ENCODE measurements around the gene NPEPL1.

The NPEPL1 gene

DNA sequence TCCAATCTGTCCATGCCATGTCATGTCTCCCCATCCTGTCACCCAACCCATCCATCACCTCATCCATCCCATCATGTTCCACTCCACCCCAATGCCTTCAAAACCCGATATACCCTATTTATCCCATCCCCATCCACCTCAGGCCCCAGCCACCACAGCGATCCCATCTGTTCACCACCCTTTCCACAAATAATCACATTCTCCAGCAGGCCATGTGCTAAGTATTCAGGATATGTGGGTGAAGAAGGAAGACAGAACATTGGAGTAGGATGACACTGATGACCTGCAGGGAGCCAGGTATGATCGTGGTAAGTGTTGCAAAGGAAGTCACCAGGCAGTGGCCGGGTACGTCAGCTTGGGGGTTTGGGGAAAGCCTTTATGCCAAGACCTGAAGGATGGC is 48.8 kb downstream of the NPEPL1 start:
- TF ChIP-seq TAF1 (IDR thresholded peaks at IDR 0.05; ENCODE audit: low read depth, low read length) (no peak), PAX5 (IDR thresholded peaks at IDR 0.05; ENCODE audit: insufficient read depth, low read length, severe bottlenecking) (no peak), POLR2AphosphoS5 (IDR thresholded peaks at IDR 0.05; ENCODE audit: low read depth, low read length) (no peak), POLR2A (IDR thresholded peaks at IDR 0.05; ENCODE audit: low read depth, low read length) (no peak), SPI1 (IDR thresholded peaks at IDR 0.05; ENCODE audit: low read depth, low read length) (no peak), POU2F2 (IDR thresholded peaks at IDR 0.05; ENCODE audit: low read depth, low read length) (no peak)
- no peak for DNase-seq (ENCODE audit: insufficient read length, low spot score)
- FAIRE-seq: no peak

DNA sequence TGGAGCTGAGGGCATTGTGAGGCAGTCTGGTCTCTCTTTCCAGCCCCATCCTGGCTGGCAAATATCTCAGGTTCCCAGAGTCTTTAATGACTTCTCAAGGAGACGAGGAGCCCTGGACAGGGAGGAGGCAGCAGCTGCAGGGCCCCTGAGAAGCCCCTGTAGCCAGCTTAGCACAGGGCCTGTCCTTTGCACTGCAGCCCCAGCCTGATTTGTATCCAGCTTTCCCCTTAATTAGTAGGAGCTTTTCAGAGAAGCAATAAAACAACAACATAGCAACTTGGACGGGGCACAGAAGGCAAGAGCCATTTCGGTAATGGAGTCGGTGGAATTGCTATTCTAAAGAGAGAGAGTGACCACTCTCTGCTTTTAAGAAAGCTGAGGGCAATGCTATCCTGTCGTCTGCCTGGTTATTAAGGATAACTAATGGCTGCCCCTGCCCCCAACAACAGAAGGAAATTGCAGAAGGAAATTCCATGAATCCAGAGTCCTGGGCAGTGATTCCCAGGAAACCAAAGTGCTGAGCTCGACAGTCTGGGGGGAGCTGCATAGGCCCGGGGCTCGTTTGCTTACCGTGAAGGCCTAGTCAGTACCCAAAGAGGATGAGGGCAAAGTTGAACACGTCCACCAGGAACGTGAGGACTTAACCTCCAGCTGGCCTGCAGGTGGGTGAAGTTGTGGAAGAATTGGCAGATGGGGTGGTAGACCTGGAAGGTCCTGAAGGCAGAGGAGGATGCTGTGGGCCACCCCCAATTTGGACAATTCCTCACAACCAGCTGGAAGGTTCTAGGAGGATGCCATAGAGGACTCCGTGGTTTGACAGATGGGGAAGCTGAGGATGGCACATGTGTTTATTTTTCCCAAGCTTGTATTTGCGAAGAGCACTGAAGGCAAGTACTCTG is 50.3 kb downstream of the NPEPL1 start:
- FAIRE-seq (no peak), DNase-seq (ENCODE audit: insufficient read length, low spot score) (no peak)
- no peak for TF ChIP-seq PAX5 (IDR thresholded peaks at IDR 0.05; ENCODE audit: insufficient read depth, low read length, severe bottlenecking)
- TF ChIP-seq POLR2AphosphoS5 (IDR thresholded peaks at IDR 0.05; ENCODE audit: low read depth, low read length): no peak
- no peak for TF ChIP-seq POU2F2 (IDR thresholded peaks at IDR 0.05; ENCODE audit: low read depth, low read length)
- TF ChIP-seq SPI1 (IDR thresholded peaks at IDR 0.05; ENCODE audit: low read depth, low read length): no peak
- no peak for TF ChIP-seq POLR2A (IDR thresholded peaks at IDR 0.05; ENCODE audit: low read depth, low read length)
- TF ChIP-seq TAF1 (IDR thresholded peaks at IDR 0.05; ENCODE audit: low read depth, low read length): no peak

DNA sequence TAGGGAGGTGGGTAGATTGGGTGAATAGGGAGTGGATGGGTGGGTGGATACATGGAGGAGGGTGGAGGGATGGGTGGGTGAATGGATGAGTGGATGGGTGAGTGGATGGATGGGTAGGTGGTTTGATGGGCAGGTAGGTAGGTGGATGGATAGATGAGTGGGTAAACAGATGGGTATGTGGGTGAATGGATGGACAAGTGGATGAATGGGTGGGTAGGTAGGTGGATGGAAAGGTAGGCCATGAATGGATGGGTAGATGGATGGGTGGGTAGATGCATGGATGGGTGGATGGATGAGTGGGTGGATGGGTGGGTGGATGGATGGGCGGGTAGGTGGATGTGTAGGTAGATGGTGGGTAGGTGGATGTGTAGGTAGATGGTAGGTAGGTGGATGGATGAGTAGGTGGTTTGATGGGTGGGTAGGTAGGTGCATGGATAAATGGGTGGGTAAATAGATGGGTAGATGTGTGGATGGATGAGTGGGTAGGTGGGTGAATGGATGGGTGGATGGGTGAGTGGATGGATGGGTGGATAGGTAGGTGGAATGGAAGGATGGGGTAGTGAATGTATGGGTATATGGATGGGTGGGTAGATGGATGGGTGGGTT is 51.4 kb downstream of the NPEPL1 start:
- TF ChIP-seq TAF1 (IDR thresholded peaks at IDR 0.05; ENCODE audit: low read depth, low read length) (no peak), SPI1 (IDR thresholded peaks at IDR 0.05; ENCODE audit: low read depth, low read length) (no peak), POLR2A (IDR thresholded peaks at IDR 0.05; ENCODE audit: low read depth, low read length) (no peak), PAX5 (IDR thresholded peaks at IDR 0.05; ENCODE audit: insufficient read depth, low read length, severe bottlenecking) (no peak), POLR2AphosphoS5 (IDR thresholded peaks at IDR 0.05; ENCODE audit: low read depth, low read length) (no peak), POU2F2 (IDR thresholded peaks at IDR 0.05; ENCODE audit: low read depth, low read length) (no peak)
- DNase-seq (ENCODE audit: insufficient read length, low spot score) (no peak), FAIRE-seq (no peak)

DNA sequence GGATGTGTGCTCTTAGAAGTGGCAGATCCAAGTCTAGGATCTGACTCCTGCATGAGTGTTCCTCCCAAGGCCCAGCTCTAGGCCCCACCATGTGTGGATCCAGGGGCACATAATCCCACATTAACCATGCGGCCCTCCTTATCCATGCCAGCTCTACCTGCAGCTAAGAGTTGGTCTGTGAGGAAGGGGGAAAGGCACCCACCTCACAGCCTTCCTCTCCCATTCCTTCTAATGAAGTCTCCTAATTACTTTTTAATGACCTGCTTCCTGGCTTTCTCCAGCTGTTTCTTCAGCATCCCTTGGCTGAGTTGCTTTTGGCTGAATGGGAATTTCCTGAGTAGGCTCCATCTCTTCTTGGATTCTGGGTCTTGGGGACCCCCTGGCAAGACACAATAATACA is 52.2 kb downstream of the NPEPL1 start:
- FAIRE-seq: no peak
- DNase-seq (ENCODE audit: insufficient read length, low spot score): no peak

DNA sequence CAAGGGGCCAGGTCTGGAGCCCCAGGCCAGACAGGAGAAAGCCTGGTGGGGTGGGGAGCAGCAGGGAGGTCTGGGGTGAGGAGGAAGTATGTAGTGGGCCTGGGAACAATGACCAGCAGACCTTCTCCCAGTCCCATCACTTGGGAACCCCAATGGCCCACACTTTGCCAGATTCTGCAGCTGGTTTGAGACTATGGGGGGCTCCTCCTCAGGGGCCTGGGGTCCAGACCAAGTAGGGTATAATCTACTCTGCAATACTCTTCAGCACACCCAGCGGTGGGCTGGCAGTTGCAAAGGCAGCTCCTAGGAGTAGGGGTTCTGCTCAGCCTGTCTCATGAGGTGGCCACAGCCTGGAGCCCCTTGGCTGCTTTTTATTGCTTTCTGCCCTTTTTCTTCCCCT is 52.8 kb downstream of the NPEPL1 start:
- DNase-seq (ENCODE audit: insufficient read length, low spot score): no peak
- TF ChIP-seq POLR2AphosphoS5 (IDR thresholded peaks at IDR 0.05; ENCODE audit: low read depth, low read length): no peak
- TF ChIP-seq POU2F2 (IDR thresholded peaks at IDR 0.05; ENCODE audit: low read depth, low read length): no peak
- TF ChIP-seq POLR2A (IDR thresholded peaks at IDR 0.05; ENCODE audit: low read depth, low read length): no peak
- TF ChIP-seq TAF1 (IDR thresholded peaks at IDR 0.05; ENCODE audit: low read depth, low read length): no peak
- no peak for TF ChIP-seq PAX5 (IDR thresholded peaks at IDR 0.05; ENCODE audit: insufficient read depth, low read length, severe bottlenecking)
- TF ChIP-seq SPI1 (IDR thresholded peaks at IDR 0.05; ENCODE audit: low read depth, low read length): no peak
- FAIRE-seq: no peak

More for the DNA sequence above, 52.2 kb downstream of the NPEPL1 start:
- TF ChIP-seq TAF1 (IDR thresholded peaks at IDR 0.05; ENCODE audit: low read depth, low read length) (no peak), PAX5 (IDR thresholded peaks at IDR 0.05; ENCODE audit: insufficient read depth, low read length, severe bottlenecking) (no peak), POLR2AphosphoS5 (IDR thresholded peaks at IDR 0.05; ENCODE audit: low read depth, low read length) (no peak), SPI1 (IDR thresholded peaks at IDR 0.05; ENCODE audit: low read depth, low read length) (no peak)

DNA sequence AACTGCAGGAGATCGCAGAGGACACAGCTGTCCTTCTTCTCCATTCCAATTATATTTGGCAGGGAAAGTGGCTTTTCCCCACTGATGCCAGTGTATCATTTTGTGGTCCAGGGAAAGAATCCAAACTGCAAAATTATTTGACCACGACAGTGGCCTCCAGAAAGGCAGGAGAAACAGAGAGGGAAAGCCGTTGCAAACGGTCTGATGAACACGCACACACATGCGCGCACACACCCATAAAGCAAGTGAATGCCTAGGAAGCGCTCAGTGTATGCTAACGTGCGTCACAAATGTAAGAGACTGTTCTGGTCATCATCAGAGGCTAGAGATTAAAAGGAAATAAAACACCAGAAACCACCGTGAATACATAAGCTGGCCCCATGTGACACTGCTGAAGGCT is 54.0 kb downstream of the NPEPL1 start:
- no peak for TF ChIP-seq POU2F2 (IDR thresholded peaks at IDR 0.05; ENCODE audit: low read depth, low read length)
- no peak for TF ChIP-seq POLR2A (IDR thresholded peaks at IDR 0.05; ENCODE audit: low read depth, low read length)
- no peak for TF ChIP-seq SPI1 (IDR thresholded peaks at IDR 0.05; ENCODE audit: low read depth, low read length)
- no peak for TF ChIP-seq PAX5 (IDR thresholded peaks at IDR 0.05; ENCODE audit: insufficient read depth, low read length, severe bottlenecking)
- TF ChIP-seq POLR2AphosphoS5 (IDR thresholded peaks at IDR 0.05; ENCODE audit: low read depth, low read length): no peak
- TF ChIP-seq TAF1 (IDR thresholded peaks at IDR 0.05; ENCODE audit: low read depth, low read length): no peak
- FAIRE-seq (no peak), DNase-seq (ENCODE audit: insufficient read length, low spot score) (no peak)

DNA sequence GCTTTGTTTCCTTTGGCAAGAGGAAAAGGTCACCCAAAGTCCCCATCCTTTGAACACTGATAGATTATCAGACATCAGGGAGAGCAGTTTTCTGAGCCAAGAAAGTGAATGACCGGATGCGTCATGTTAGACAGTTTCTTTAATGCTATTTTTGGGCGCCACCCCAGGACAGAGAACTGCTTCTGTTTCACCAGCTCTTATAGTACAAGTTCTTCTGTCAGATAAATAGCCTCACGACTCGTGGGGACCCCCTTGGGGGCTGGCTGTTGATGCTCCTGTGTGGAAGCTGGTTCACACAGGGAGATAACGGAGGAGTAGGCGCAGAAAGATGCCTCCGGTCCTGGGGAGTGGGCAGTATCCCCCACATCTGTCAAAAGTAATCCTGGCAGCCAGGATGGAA is 54.6 kb downstream of the NPEPL1 start:
- TF ChIP-seq TAF1 (IDR thresholded peaks at IDR 0.05; ENCODE audit: low read depth, low read length) (no peak), POLR2AphosphoS5 (IDR thresholded peaks at IDR 0.05; ENCODE audit: low read depth, low read length) (no peak), POU2F2 (IDR thresholded peaks at IDR 0.05; ENCODE audit: low read depth, low read length) (no peak), SPI1 (IDR thresholded peaks at IDR 0.05; ENCODE audit: low read depth, low read length) (no peak), PAX5 (IDR thresholded peaks at IDR 0.05; ENCODE audit: insufficient read depth, low read length, severe bottlenecking) (no peak), POLR2A (IDR thresholded peaks at IDR 0.05; ENCODE audit: low read depth, low read length) (no peak)
- FAIRE-seq (no peak), DNase-seq (ENCODE audit: insufficient read length, low spot score) (no peak)

DNA sequence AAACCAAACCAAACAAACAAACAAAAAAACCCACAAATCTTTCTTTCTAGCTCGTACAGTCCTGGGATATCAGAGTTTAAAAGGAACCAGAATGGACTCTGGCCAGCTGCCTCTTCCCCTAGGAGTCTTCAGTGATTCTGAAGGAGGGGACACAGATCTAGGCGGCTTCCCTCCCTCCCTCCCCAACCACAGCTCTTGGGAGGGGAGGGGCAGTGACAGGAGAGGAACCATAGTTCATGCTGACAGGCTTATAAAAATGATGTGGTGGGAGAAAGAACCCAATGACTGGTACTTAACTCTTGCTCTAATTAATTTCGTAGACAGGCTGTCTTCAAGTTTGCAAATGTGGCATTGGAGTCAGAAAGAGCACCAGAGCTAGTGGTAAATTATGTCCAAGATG is 56.0 kb downstream of the NPEPL1 start:
- FAIRE-seq: no peak
- TF ChIP-seq POLR2A (IDR thresholded peaks at IDR 0.05; ENCODE audit: low read depth, low read length) (no peak), SPI1 (IDR thresholded peaks at IDR 0.05; ENCODE audit: low read depth, low read length) (no peak), POLR2AphosphoS5 (IDR thresholded peaks at IDR 0.05; ENCODE audit: low read depth, low read length) (no peak), PAX5 (IDR thresholded peaks at IDR 0.05; ENCODE audit: insufficient read depth, low read length, severe bottlenecking) (no peak), POU2F2 (IDR thresholded peaks at IDR 0.05; ENCODE audit: low read depth, low read length) (no peak), TAF1 (IDR thresholded peaks at IDR 0.05; ENCODE audit: low read depth, low read length) (no peak)
- DNase-seq (ENCODE audit: insufficient read length, low spot score): no peak

DNA sequence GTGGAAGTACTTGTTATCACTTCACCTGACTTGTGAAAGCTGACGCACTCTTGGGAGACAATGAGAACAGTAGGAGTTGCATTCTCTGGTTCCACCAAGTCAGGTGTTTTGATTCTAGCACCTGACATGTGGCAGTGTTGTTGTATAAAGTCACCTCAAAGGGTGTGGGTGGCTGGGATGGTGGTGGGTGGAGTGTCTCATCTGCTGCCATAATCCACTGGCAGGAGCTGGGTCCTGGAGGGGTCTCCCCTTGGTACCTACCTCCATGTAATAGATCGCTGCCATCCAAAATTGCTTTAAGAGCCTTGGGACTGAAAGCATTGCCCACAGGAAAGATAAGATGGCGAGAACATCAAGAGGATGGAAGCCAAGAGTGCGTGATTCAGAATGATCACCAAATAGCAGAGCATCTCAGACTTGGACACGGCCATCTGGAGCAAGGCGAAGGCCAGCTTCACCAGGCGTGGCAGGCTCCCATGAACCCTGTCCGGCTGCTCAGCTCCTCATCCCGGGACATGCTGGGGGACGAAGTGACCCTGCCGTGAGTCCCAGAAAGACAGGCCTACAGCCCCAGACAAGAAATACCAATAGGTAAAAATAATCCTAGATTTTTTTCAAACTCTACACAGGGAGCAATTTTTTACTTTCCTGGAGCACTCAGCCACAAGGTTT is 56.6 kb downstream of the NPEPL1 start:
- no peak for FAIRE-seq
- no peak for DNase-seq (ENCODE audit: insufficient read length, low spot score)
- TF ChIP-seq SPI1 (IDR thresholded peaks at IDR 0.05; ENCODE audit: low read depth, low read length) (no peak), POLR2A (IDR thresholded peaks at IDR 0.05; ENCODE audit: low read depth, low read length) (no peak), POLR2AphosphoS5 (IDR thresholded peaks at IDR 0.05; ENCODE audit: low read depth, low read length) (no peak), POU2F2 (IDR thresholded peaks at IDR 0.05; ENCODE audit: low read depth, low read length) (no peak), TAF1 (IDR thresholded peaks at IDR 0.05; ENCODE audit: low read depth, low read length) (no peak), PAX5 (IDR thresholded peaks at IDR 0.05; ENCODE audit: insufficient read depth, low read length, severe bottlenecking) (no peak)

Measured in GM12891 (cell line).